PC-9 (cell line): ENCODE measurements around the gene RFX4.

Experiments used
- EZH2 ChIP-seq: fragments of 200-600 bp; sonication (generic); IDR thresholded peaks from 2 replicates; pipeline ENCODE4 v1.8.0; 2017; ENCODE audit warnings: antibody characterized with exemption, low read depth
- TF ChIP-seq, protein P1 (sequence below): fragments of 200-600 bp; sonication (generic); conservative IDR thresholded peaks from 2 replicates; pipeline ENCODE4 v1.6.1; 2017; ENCODE audit warnings: mixed run types, antibody characterized with exemption, mild to moderate bottlenecking, moderate library complexity

DNA sequence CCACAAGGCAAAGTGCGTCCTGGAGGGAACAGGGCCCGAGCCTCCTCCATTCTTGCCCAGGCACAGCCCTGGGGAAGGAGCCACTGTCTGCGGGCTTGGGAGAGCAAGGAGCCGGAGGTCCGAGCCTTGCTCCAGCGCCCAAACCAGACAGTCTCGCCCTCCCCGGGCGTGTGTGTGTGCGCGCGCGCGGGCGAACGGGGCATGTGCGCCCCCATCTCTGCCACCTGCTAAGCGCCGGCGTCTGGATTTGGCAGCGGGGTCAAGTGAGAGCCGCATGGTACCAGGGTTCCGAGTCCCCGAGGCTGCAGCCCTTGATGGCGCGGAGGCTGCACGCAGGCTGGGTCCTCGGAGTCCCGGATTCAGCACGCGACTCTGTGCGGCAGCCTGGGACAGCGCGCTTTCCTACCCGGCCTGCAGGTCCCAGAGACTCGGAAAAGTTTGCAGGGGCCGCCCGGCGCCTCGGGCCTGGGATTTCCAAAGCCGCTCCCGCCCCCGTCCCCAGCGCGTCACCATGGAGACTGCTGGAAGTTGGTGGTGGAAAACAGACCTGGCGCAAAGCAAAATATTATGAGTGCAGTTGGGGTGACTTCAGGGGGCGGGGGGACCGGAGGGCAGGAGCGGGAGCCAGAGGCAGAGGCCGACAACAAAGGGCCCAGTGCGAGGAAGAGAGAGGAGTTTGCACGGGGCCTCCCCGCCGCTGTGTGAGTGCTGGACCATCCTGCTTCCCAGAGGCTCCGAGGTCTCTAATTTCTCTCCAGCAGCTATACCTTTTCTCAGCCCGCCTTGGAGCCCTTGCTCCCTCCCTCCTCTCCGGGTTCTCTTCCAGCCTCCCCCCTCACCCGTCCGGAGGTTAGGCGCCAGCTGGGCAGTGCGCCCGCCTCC is 4.2 kb downstream of the RFX4 start:
- TF ChIP-seq, protein P1, sequence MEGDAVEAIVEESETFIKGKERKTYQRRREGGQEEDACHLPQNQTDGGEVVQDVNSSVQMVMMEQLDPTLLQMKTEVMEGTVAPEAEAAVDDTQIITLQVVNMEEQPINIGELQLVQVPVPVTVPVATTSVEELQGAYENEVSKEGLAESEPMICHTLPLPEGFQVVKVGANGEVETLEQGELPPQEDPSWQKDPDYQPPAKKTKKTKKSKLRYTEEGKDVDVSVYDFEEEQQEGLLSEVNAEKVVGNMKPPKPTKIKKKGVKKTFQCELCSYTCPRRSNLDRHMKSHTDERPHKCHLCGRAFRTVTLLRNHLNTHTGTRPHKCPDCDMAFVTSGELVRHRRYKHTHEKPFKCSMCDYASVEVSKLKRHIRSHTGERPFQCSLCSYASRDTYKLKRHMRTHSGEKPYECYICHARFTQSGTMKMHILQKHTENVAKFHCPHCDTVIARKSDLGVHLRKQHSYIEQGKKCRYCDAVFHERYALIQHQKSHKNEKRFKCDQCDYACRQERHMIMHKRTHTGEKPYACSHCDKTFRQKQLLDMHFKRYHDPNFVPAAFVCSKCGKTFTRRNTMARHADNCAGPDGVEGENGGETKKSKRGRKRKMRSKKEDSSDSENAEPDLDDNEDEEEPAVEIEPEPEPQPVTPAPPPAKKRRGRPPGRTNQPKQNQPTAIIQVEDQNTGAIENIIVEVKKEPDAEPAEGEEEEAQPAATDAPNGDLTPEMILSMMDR: no peak
- no peak for TF ChIP-seq EZH2
